HG02973 (cell line): ENCODE results near the gene PHYH.

Experiments
- ATAC-seq: cut with Tn5 transposase; IDR thresholded peaks from one replicate; pipeline ENCODE4 v1.9.1; 2021; ENCODE audit warnings: moderate library complexity; ENCODE audit not compliant: unreplicated experiment

Gene PHYH

GRCh38 chr10:13231190-13231589, 68.7 kb downstream of the PHYH start:
- ATAC-seq = no peak
